Myometrial cell (primary cell): ENCODE data around the gene NSMCE1. TPM values are rescaled to one million over a fixed set of nuclear protein-coding genes. Genes with fewer than 3 reads are reported as not detected.

Experiments used
- total RNA-seq: library from RNA; depleted of rRNA; stranded (reverse); fragments of >200 nt; gene quantifications from 2 replicates; pipeline ENCODE4 v1.2.3, GENCODE V29; 2015

Gene NSMCE1, protein sequence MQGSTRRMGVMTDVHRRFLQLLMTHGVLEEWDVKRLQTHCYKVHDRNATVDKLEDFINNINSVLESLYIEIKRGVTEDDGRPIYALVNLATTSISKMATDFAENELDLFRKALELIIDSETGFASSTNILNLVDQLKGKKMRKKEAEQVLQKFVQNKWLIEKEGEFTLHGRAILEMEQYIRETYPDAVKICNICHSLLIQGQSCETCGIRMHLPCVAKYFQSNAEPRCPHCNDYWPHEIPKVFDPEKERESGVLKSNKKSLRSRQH
- total RNA-seq, result 77.3 and 86.1 TPM in 2 replicates

GRCh38 chr16:27268376-27269299 lies at the start of gene NSMCE1:
Gene NSMCE1, minus strand, starts transcription at chr16:27268772. Its CDS starts 11,202 bp downstream, at chr16:27257570.

DNA sequence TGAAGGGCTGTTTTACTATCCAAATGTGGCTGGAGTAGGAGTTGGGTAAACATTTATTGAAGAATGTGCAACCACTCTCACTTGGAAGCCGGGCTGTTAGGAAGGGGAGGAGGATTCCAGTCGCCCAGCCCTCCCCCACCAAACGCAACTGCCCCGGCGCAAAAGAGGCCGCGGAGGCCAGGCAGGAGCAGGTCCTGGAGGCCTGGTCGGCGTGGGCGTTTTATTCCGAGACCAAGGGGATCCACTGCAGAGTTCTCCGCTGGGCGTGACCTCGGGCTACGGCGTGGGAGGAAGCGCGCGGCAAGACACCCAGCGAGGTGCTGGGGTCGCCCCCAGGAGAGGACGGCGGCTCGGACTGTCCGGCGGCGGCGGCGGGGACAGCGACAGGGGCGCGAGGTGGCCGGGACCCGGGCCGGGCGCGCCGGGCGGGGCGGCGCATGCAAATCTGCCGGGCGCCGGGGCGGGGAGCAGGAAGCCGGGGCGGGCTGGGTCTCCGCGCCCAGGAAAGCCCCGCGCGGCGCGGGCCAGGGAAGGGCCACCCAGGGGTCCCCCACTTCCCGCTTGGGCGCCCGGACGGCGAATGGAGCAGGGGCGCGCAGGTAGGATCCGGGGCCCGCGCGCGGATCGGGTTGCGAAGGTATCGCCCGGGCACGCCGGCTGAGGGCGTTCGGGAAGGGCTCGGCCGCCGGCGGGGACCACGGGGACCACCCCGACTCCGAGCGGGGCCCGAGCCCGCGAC lies 45.0 kb upstream of the NSMCE1 start, which contains the start of gene IL4R:
Gene IL4R, plus strand, starts transcription at position 553 of the 739 bp plus-strand sequence. CDS start 26,230 bp downstream, outside the sequence.

GRCh38 chr16:27203507-27204311 lies 64.9 kb downstream of the NSMCE1 start, which contains the start of gene KDM8:
Gene KDM8, plus strand, starts transcription at chr16:27203526. Its CDS starts 6,598 bp downstream, at chr16:27210124.

Other genes starting within 250 kb of the NSMCE1 start
- not detected in 2 replicates for gene C16orf82, start 201.8 kb downstream of the NSMCE1 start, total RNA-seq
- gene KDM8, start 65.2 kb downstream of the NSMCE1 start, total RNA-seq, result 2.6 and 9.0 TPM in 2 replicates
- 28.8 and 36.0 TPM in 2 replicates for gene IL4R, start 45.2 kb upstream of the NSMCE1 start, total RNA-seq
- 36.2 and 39.2 TPM in 2 replicates for gene IL21R, start 133.4 kb upstream of the NSMCE1 start, total RNA-seq